ENCODE data around the gene ABCF2.
A peak's percentile ranks its signal among the peaks of the same experiment; 100 is the strongest.

The ABCF2 gene

DNA sequence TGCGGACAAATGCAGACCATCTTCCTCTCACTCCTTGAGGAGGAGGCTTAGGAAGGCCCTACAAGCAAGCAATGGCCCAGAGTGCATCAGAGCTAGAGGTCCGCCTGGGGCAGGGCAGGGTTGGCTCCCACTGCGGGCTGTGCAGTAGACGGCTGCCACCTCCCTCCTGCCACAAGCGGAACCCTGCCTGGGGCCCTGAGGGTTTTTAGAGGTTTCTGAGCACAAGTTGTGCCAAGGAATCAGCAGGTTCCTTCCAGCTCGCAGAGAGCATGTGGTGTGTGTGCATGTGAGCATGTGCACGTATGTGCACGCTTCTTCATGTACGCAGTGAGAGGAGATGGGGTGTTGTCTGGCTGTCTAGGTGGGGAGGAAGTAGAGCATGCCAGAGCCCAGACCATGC lies 47.4 kb upstream of the ABCF2 start:
- Histone ChIP-seq H2AK5ac (ENCODE audit: low read length, severe bottlenecking) (no peak overlapping the region), H3K14ac (ENCODE audit: low read length in 2 of 2) (no peak overlapping the region), H4K91ac (ENCODE audit: low read length) (no peak overlapping the region), H3K9ac (ENCODE audit: low read length) (no peak overlapping the region), H3K4ac (ENCODE audit: low read depth in 1 of 2, low read length in 2 of 2) (no peak overlapping the region), H3K18ac (ENCODE audit: low read depth in 1 of 2, low read length in 2 of 2) (no peak overlapping the region), H2BK15ac (ENCODE audit: low read depth, poor library complexity, severe bottlenecking) (no peak overlapping the region), H2AFZ (ENCODE audit: low read depth, low read length) (no peak overlapping the region), H3K9me3 (ENCODE audit: control insufficient read depth, low read length) (no peaks in the 10 kb centered on the region), H3K4me1 (ENCODE audit: control insufficient read depth, insufficient read depth, low read depth, low read length) (peaks cover 14% of the 10 kb centered on the region), H3K36me3 (ENCODE audit: control insufficient read depth in 1 of 2, insufficient read depth in 2 of 2, low read depth in 1 of 2, low read length in 2 of 2) (peaks cover 0 to 4% of the 10 kb centered on the region in 2 experiments), H3K27ac (ENCODE audit: low read length, poor library complexity, severe bottlenecking) (no peak overlapping the region), H2BK5ac (ENCODE audit: low read depth, low read length, poor library complexity, severe bottlenecking) (no peak overlapping the region), H3K23ac (ENCODE audit: low read length in 2 of 2) (no peak overlapping the region), H4K8ac (ENCODE audit: low read length) (no peak overlapping the region), H3K4me3 (ENCODE audit: insufficient read depth in 1 of 2, low read depth in 1 of 2, low read length in 2 of 2) (no peak overlapping the region), H2BK120ac (ENCODE audit: low read depth, low read length) (no peak overlapping the region), H3K4me2 (ENCODE audit: low read length, poor library complexity, severe bottlenecking) (no peak overlapping the region), H3K79me1 (replicated peaks; ENCODE audit: low read length, poor library complexity, severe bottlenecking) (no peaks in the 10 kb centered on the region), H3K27me3 (ENCODE audit: control insufficient read depth in 1 of 2, insufficient read depth in 1 of 2, low read length in 2 of 2) (peaks cover 49 to 53% of the 10 kb centered on the region in 2 experiments), H2BK12ac (ENCODE audit: low read length in 2 of 2) (no peak overlapping the region)
- DNase-seq = no peak
- 93% methylated on average over 9 of the region's 9 CpGs for WGBS

DNA sequence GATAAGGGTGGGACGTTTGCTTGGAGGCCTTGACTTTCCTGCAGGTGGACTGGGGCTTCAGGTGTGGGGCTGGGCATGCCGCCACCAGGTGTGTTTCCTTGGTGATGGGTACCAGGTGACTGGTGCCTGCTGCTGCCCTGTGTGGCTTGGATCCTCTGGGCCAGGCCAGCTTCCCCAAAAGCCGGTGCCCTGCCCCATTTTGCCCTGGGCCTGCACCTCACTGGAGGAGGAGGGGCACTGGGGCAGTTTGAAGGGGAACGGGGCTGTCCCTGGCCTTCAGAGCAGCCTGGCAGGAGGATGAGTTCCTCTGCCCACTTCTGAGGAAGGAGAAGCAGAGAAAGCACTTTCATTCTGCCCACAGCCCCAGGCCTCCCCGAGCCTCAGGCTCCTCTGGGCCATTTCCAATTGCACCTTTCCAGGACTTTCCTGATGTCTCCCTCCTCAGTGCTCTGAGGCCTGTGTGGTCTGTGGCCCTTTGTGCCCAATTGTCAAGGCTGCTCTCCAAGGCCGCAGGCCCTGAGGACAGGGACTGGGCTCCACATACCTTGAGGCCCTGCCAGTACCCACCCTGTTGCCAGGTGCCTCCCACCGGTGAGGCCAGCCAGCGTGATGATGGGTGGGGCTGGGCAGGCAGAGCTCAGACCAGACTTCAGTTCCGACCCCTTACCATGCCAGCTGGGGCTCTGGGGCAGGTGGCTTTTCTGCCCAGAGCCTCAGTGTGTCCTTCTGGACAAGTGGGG lies 46.8 kb upstream of the ABCF2 start:
- H3K4me1 ChIP-seq (ENCODE audit: control insufficient read depth, insufficient read depth, low read depth, low read length) = peaks cover 14% of the 10 kb centered on the region
- peak overlapping the region in 1 of 2 experiments; percentile 47 for H2BK12ac ChIP-seq (ENCODE audit: low read length in 2 of 2)
- 78% methylated on average over 9 of the region's 9 CpGs for WGBS

DNA sequence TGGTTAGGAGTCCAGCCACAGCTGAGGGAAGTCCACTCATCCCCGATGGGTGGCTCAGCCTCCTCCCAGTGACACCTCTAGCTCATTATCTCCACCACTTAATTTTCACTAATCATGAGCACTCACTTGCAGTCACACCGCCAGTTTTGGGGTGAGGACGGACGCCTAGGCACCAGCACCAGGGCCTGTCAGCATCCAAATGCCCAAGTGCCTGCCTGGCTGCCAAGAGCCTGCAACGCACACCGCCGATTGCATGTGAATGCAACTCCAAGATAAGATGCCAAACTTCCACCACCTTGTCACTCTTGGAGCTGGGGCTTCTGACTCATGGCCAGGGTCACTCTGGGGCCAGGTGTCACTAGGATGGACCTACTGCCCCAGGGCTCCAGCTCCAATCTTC lies 45.9 kb upstream of the ABCF2 start:
- H3K4me2 ChIP-seq (ENCODE audit: low read length, poor library complexity, severe bottlenecking) = no peak overlapping the region
- H3K9ac ChIP-seq (ENCODE audit: low read length) = no peak overlapping the region
- no peak overlapping the region for H3K27ac ChIP-seq (ENCODE audit: low read length, poor library complexity, severe bottlenecking)
- peak overlapping the region in 1 of 2 experiments; percentile 44 for H3K14ac ChIP-seq (ENCODE audit: low read length in 2 of 2)
- H2BK120ac ChIP-seq (ENCODE audit: low read depth, low read length) = no peak overlapping the region
- DNase-seq = no peak
- peak overlapping the region; percentile 86 for H4K91ac ChIP-seq (ENCODE audit: low read length)
- peak overlapping the region in 1 of 2 experiments; percentile 57 for H3K4ac ChIP-seq (ENCODE audit: low read depth in 1 of 2, low read length in 2 of 2)
- peaks cover 14% of the 10 kb centered on the region for H3K4me1 ChIP-seq (ENCODE audit: control insufficient read depth, insufficient read depth, low read depth, low read length)
- peaks cover 0 to 4% of the 10 kb centered on the region in 2 experiments for H3K36me3 ChIP-seq (ENCODE audit: control insufficient read depth in 1 of 2, insufficient read depth in 2 of 2, low read depth in 1 of 2, low read length in 2 of 2)
- H2AK5ac ChIP-seq (ENCODE audit: low read length, severe bottlenecking) = no peak overlapping the region
- peak overlapping the region in 1 of 2 experiments; percentile 34 for H3K23ac ChIP-seq (ENCODE audit: low read length in 2 of 2)
- no peak overlapping the region for H3K4me3 ChIP-seq (ENCODE audit: insufficient read depth in 1 of 2, low read depth in 1 of 2, low read length in 2 of 2)
- peaks cover 51 to 60% of the 10 kb centered on the region in 2 experiments for H3K27me3 ChIP-seq (ENCODE audit: control insufficient read depth in 1 of 2, insufficient read depth in 1 of 2, low read length in 2 of 2)
- peak overlapping the region; percentile 21 for H4K8ac ChIP-seq (ENCODE audit: low read length)
- H2BK5ac ChIP-seq (ENCODE audit: low read depth, low read length, poor library complexity, severe bottlenecking) = no peak overlapping the region
- H3K79me1 ChIP-seq (replicated peaks; ENCODE audit: low read length, poor library complexity, severe bottlenecking) = no peaks in the 10 kb centered on the region
- WGBS = 86% methylated on average over 7 of the region's 7 CpGs
- peak overlapping the region; percentile 26 for H2BK15ac ChIP-seq (ENCODE audit: low read depth, poor library complexity, severe bottlenecking)
- no peaks in the 10 kb centered on the region for H3K9me3 ChIP-seq (ENCODE audit: control insufficient read depth, low read length)
- peak overlapping the region in 1 of 2 experiments; percentile 59 for H3K18ac ChIP-seq (ENCODE audit: low read depth in 1 of 2, low read length in 2 of 2)
- H2BK12ac ChIP-seq (ENCODE audit: low read length in 2 of 2) = peak overlapping the region; percentile 79 to 96
- no peak overlapping the region for H2AFZ ChIP-seq (ENCODE audit: low read depth, low read length)

More for the DNA sequence above, 46.8 kb upstream of the ABCF2 start:
- Histone ChIP-seq H4K91ac (ENCODE audit: low read length) (no peak overlapping the region), H3K27ac (ENCODE audit: low read length, poor library complexity, severe bottlenecking) (no peak overlapping the region), H3K27me3 (ENCODE audit: control insufficient read depth in 1 of 2, insufficient read depth in 1 of 2, low read length in 2 of 2) (peaks cover 49 to 54% of the 10 kb centered on the region in 2 experiments), H3K9ac (ENCODE audit: low read length) (no peak overlapping the region), H2BK120ac (ENCODE audit: low read depth, low read length) (no peak overlapping the region), H2BK15ac (ENCODE audit: low read depth, poor library complexity, severe bottlenecking) (no peak overlapping the region), H3K4me2 (ENCODE audit: low read length, poor library complexity, severe bottlenecking) (no peak overlapping the region), H3K23ac (ENCODE audit: low read length in 2 of 2) (no peak overlapping the region), H4K8ac (ENCODE audit: low read length) (no peak overlapping the region), H3K14ac (ENCODE audit: low read length in 2 of 2) (no peak overlapping the region), H3K4me3 (ENCODE audit: insufficient read depth in 1 of 2, low read depth in 1 of 2, low read length in 2 of 2) (no peak overlapping the region), H2AK5ac (ENCODE audit: low read length, severe bottlenecking) (no peak overlapping the region), H3K36me3 (ENCODE audit: control insufficient read depth in 1 of 2, insufficient read depth in 2 of 2, low read depth in 1 of 2, low read length in 2 of 2) (peaks cover 0 to 4% of the 10 kb centered on the region in 2 experiments), H3K79me1 (replicated peaks; ENCODE audit: low read length, poor library complexity, severe bottlenecking) (no peaks in the 10 kb centered on the region), H2AFZ (ENCODE audit: low read depth, low read length) (no peak overlapping the region), H3K4ac (ENCODE audit: low read depth in 1 of 2, low read length in 2 of 2) (no peak overlapping the region), H3K18ac (ENCODE audit: low read depth in 1 of 2, low read length in 2 of 2) (no peak overlapping the region), H2BK5ac (ENCODE audit: low read depth, low read length, poor library complexity, severe bottlenecking) (no peak overlapping the region), H3K9me3 (ENCODE audit: control insufficient read depth, low read length) (no peaks in the 10 kb centered on the region)
- no peak for DNase-seq

DNA sequence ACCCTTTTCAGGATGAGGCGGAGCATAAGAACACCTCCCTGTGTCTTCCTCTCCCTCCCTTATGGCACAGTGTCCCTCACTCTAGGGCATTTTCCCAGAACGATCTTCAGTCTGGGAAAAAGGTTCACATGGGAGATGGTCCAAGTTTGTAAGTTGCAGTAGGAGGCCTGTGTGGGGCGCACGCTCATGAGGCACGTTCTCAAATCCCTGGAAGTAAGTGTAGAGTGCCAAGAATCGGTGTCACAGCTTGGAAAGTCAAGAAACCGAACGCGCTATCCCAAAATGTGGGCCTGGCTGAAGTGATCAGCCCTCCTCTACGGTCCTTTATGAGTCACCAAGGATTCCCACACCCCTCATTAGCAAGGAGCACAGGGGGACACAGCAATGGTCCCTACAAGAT lies 45.4 kb upstream of the ABCF2 start:
- H2BK5ac ChIP-seq (ENCODE audit: low read depth, low read length, poor library complexity, severe bottlenecking) = no peak overlapping the region
- H4K91ac ChIP-seq (ENCODE audit: low read length) = peak overlapping the region; percentile 76
- peak overlapping the region; percentile 57 to 71 for H3K4ac ChIP-seq (ENCODE audit: low read depth in 1 of 2, low read length in 2 of 2)
- no peak overlapping the region for H2AK5ac ChIP-seq (ENCODE audit: low read length, severe bottlenecking)
- peaks cover 0 to 4% of the 10 kb centered on the region in 2 experiments for H3K36me3 ChIP-seq (ENCODE audit: control insufficient read depth in 1 of 2, insufficient read depth in 2 of 2, low read depth in 1 of 2, low read length in 2 of 2)
- H3K9me3 ChIP-seq (ENCODE audit: control insufficient read depth, low read length) = no peaks in the 10 kb centered on the region
- H3K4me3 ChIP-seq (ENCODE audit: insufficient read depth in 1 of 2, low read depth in 1 of 2, low read length in 2 of 2) = no peak overlapping the region
- H4K8ac ChIP-seq (ENCODE audit: low read length) = peak overlapping the region; percentile 86
- peak overlapping the region; percentile 57 to 59 for H3K18ac ChIP-seq (ENCODE audit: low read depth in 1 of 2, low read length in 2 of 2)
- H3K4me1 ChIP-seq (ENCODE audit: control insufficient read depth, insufficient read depth, low read depth, low read length) = peaks cover 14% of the 10 kb centered on the region
- H3K27ac ChIP-seq (ENCODE audit: low read length, poor library complexity, severe bottlenecking) = no peak overlapping the region
- DNase-seq = no peak
- peak overlapping the region in 1 of 2 experiments; percentile 34 for H3K23ac ChIP-seq (ENCODE audit: low read length in 2 of 2)
- no peak overlapping the region for H3K4me2 ChIP-seq (ENCODE audit: low read length, poor library complexity, severe bottlenecking)
- peaks cover 49 to 60% of the 10 kb centered on the region in 2 experiments for H3K27me3 ChIP-seq (ENCODE audit: control insufficient read depth in 1 of 2, insufficient read depth in 1 of 2, low read length in 2 of 2)
- H2BK15ac ChIP-seq (ENCODE audit: low read depth, poor library complexity, severe bottlenecking) = peak overlapping the region; percentile 26
- H3K79me1 ChIP-seq (replicated peaks; ENCODE audit: low read length, poor library complexity, severe bottlenecking) = no peaks in the 10 kb centered on the region
- H2AFZ ChIP-seq (ENCODE audit: low read depth, low read length) = no peak overlapping the region
- H3K9ac ChIP-seq (ENCODE audit: low read length) = no peak overlapping the region
- peak overlapping the region; percentile 79 to 96 for H2BK12ac ChIP-seq (ENCODE audit: low read length in 2 of 2)
- H2BK120ac ChIP-seq (ENCODE audit: low read depth, low read length) = no peak overlapping the region
- H3K14ac ChIP-seq (ENCODE audit: low read length in 2 of 2) = peak overlapping the region in 1 of 2 experiments; percentile 44
- 88% methylated on average over 10 of the region's 10 CpGs for WGBS
